HG03521 (cell line): ENCODE measurements around the gene FCN3.

ENCODE experiments used
- ATAC-seq: cut with Tn5 transposase; IDR thresholded peaks from one replicate; pipeline ENCODE4 v1.9.1; 2021; ENCODE audit warnings: mild to moderate bottlenecking, moderate library complexity; ENCODE audit not compliant: unreplicated experiment

Gene FCN3

GRCh38 chr1:27381969-27382762 is 7.5 kb upstream of the FCN3 start:
- ATAC-seq, result no peak

- ATAC-seq, result no peak
These were observed 6.4 kb upstream of the FCN3 start for GRCh38 chr1:27380766-27381733.

- no peak for ATAC-seq
These were observed 5.6 kb upstream of the FCN3 start for GRCh38 chr1:27380224-27380623.

GRCh38 chr1:27379564-27380122 is 5.0 kb upstream of the FCN3 start:
- ATAC-seq, result no peak

- no peak for ATAC-seq
These were observed 3.3 kb upstream of the FCN3 start for GRCh38 chr1:27377760-27378495.

- no peak for ATAC-seq
These were observed 1.6 kb downstream of the FCN3 start for GRCh38 chr1:27372808-27373690.

GRCh38 chr1:27372022-27372807 is 2.4 kb downstream of the FCN3 start:
- ATAC-seq, result no peak

GRCh38 chr1:27368869-27369582 is 5.6 kb downstream of the FCN3 start:
- no peak for ATAC-seq

- no peak for ATAC-seq
These were observed 7.4 kb downstream of the FCN3 start for GRCh38 chr1:27367160-27367650.

GRCh38 chr1:27366411-27367159 is 8.0 kb downstream of the FCN3 start, which contains the start of gene MAP3K6:
MAP3K6 (minus strand) TSS chr1:27366961; CDS start chr1:27366597, 364 bp downstream.
- ATAC-seq, result no peak

GRCh38 chr1:27366113-27366410 is 8.6 kb downstream of the FCN3 start:
- ATAC-seq, result no peak

GRCh38 chr1:27365372-27366112 is 9.1 kb downstream of the FCN3 start:
- no peak for ATAC-seq

GRCh38 chr1:27364696-27365371 is 9.8 kb downstream of the FCN3 start:
- no peak for ATAC-seq

- no peak for ATAC-seq
These were observed 10.6 kb downstream of the FCN3 start for GRCh38 chr1:27363766-27364695.

GRCh38 chr1:27361553-27361952 is 13.1 kb downstream of the FCN3 start:
- no peak for ATAC-seq
